OCI-LY7 (cell line): ENCODE data around the gene EML5.

ENCODE experiments used
- EZH2phosphoT487 ChIP-seq: fragments of 200-600 bp; sonication (generic); IDR thresholded peaks from 2 replicates; pipeline ENCODE4 v1.6.1; 2018; ENCODE audit warnings: low read depth, borderline replicate concordance, mild to moderate bottlenecking, mixed run types, antibody characterized with exemption, low read length, moderate library complexity, mixed read lengths
- TF ChIP-seq, protein P1 (sequence below): fragments of 200-600 bp; sonication (generic); conservative IDR thresholded peaks from 2 replicates; pipeline ENCODE4 v1.5.1; 2014; ENCODE audit warnings: mild to moderate bottlenecking, antibody characterized with exemption, low read length, moderate library complexity, mixed read lengths

- TF ChIP-seq, protein P1, sequence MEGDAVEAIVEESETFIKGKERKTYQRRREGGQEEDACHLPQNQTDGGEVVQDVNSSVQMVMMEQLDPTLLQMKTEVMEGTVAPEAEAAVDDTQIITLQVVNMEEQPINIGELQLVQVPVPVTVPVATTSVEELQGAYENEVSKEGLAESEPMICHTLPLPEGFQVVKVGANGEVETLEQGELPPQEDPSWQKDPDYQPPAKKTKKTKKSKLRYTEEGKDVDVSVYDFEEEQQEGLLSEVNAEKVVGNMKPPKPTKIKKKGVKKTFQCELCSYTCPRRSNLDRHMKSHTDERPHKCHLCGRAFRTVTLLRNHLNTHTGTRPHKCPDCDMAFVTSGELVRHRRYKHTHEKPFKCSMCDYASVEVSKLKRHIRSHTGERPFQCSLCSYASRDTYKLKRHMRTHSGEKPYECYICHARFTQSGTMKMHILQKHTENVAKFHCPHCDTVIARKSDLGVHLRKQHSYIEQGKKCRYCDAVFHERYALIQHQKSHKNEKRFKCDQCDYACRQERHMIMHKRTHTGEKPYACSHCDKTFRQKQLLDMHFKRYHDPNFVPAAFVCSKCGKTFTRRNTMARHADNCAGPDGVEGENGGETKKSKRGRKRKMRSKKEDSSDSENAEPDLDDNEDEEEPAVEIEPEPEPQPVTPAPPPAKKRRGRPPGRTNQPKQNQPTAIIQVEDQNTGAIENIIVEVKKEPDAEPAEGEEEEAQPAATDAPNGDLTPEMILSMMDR = no peak
- no peak for TF ChIP-seq EZH2phosphoT487
These were observed 162.2 kb downstream of the EML5 start for GRCh38 chr14:88630565-88630964.
